Testis (tissue), 2 donors: ENCODE measurements around the gene SGO1.

Experiments
- POLR2A ChIP-seq: fragments of 450-650 bp; IDR thresholded peaks from one replicate; pipeline ENCODE4 v1.6.1; 2017; ENCODE audit warnings: antibody characterized with exemption, mild to moderate bottlenecking, moderate library complexity
- TF ChIP-seq, protein P1 (sequence below), 3 experiments: fragments of 450-650 bp in 2 of 3; fragments of 200-600 bp in 1 of 3; sonication (generic) in 1 of 3; IDR thresholded peaks; one replicate each; pipeline ENCODE4 v1.5.1; 2016 to 2019; ENCODE audit warnings: antibody characterized with exemption in 3 of 3, mild to moderate bottlenecking in 2 of 3, moderate library complexity in 1 of 3

DNA sequence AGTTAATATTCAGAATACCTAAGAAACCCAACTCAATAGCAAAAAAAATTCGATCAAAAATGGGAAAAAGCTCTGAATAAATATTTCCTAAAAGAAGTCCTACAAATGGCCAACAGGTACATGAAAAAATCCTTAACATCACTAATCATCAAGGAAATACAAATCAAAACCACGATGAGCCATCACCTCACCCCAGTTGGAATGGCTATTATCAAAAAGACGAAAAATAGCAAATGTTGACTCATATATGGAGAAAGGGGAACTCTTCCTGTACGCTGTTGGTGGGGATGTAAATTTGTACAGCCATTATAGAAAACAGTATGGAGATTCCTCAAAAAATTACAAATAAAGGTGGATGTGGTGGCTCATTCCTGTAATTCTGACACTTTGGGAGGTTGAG lies 29.6 kb upstream of the SGO1 start:
- TF ChIP-seq, protein P1, sequence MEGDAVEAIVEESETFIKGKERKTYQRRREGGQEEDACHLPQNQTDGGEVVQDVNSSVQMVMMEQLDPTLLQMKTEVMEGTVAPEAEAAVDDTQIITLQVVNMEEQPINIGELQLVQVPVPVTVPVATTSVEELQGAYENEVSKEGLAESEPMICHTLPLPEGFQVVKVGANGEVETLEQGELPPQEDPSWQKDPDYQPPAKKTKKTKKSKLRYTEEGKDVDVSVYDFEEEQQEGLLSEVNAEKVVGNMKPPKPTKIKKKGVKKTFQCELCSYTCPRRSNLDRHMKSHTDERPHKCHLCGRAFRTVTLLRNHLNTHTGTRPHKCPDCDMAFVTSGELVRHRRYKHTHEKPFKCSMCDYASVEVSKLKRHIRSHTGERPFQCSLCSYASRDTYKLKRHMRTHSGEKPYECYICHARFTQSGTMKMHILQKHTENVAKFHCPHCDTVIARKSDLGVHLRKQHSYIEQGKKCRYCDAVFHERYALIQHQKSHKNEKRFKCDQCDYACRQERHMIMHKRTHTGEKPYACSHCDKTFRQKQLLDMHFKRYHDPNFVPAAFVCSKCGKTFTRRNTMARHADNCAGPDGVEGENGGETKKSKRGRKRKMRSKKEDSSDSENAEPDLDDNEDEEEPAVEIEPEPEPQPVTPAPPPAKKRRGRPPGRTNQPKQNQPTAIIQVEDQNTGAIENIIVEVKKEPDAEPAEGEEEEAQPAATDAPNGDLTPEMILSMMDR (IDR thresholded peaks at IDR 0.05), result no peak
- no peak for TF ChIP-seq POLR2A
